GM19351 (cell line): ENCODE measurements around the gene CIB4.

Experiments used
- ATAC-seq: cut with Tn5 transposase; IDR thresholded peaks from one replicate; pipeline ENCODE4 v1.9.1; 2021; ENCODE audit warnings: mild to moderate bottlenecking, moderate library complexity; ENCODE audit not compliant: unreplicated experiment

Gene CIB4

DNA sequence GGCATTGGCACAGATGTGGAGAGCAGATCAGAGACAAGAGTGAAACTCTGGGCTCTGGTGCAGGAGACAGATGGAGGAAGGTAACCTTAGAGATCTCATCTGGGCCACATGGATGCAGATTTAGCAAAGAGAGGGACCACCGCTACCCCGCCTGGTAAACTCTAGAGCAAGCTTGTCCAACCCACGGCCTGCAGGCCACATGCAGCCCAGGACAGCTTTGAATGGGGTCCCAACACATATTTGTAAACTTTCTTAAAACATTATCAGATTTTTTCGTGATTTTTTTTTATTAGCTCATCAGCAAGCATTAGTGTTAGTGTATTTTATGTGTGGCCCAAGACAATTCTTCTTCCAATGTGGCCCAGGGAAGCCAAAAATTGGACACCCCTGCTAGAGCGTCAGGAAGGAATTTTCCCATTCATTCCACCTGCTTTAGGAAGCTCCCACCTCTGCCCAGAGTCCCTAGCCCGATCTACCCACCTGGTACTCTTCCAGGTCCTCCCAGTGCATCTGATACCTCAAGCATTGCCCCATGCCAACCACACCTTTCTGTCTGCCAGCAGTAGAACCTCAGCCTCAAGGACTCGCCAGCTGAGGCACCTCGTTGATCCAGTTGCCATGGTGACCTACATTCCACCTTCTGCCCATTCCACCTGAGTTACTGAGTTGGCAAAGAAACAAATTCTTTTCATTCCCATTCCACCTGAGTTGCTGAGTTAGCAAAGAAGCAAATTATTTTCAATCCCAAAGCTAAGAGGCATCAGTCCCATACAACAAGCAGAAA, at the start of gene CIB4:
Gene CIB4, minus strand, starts transcription at position 586 of the 784 bp plus-strand sequence. Its CDS starts 52 bp downstream, at position 534.
- no peak for ATAC-seq

DNA sequence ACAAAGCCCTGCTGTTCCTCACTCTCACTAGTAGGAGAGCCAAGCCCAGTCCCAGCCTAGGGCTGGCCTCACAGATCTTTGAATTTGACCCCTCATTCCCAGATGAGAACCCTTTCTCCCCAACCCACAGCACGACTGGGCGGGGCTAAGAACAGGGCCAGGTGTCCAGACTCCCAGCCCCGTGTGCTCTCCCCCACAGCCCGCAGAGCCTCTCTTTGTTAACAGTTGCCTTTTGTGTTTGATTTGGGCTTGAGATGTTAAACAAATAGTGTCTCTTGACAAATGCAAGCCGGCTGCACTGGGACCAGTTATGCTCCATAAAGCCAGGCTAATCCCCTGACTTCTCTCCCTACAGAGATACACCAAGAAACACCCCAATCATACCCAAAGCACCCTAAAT, 46.6 kb upstream of the CIB4 start:
- no peak for ATAC-seq

DNA sequence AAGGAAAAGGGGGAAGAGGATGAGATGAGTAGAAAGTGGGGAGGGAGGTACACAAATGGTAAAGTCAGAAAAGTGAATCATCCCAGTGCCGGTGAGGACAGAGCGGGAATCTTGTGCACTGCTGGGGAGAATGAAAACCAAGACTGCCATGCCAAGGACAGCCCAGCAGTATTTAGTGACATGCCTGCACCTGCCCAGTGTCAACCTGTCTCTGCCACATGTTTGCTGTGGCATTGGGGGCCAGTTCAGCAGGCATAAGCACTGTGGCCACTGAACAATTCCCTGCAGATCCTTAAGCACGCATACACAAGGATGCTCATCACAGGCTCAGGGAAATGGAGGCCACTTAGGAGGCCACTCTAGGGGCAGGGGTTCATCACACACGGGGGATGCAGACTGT, 46.2 kb upstream of the CIB4 start:
- no peak for ATAC-seq

DNA sequence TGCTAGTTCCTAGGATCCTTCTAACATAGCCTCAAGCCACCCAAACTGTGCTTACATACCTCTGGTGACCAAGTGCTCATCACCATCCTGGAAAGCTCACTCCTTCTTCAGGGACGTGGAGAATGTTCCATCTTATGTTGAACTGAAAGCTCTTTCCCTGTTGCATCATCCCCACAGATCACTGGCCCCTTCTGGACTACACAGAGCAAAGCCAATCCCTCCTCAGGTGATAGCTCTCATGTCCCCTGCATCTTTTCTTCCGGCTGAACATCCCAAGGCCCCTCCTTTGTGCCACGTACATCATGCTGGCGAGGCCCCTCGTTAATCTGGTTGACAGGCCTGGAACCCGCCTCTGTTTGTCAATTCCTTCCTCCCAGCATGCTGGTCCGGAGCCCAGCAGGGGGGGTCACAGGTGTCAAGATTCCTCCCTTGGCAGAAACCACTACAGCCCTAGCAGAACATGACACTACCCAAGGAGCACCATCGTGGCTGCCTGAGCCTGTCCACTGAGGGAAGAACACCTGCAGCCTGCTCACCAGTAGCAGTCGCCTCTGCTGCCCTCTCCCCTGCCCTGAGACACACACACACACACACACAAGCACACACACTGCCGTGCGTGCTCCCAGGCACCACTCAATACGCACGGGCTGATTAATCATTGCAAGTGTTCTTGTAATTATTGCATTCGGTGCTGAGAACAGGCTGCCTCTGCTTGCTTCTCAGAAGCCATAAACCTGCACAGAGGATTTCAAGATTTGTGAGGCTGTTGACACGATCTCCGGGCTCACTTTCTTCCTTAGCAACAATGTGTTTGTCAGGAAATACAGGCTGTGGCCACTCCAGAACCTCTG, 45.0 kb upstream of the CIB4 start:
- no peak for ATAC-seq

DNA sequence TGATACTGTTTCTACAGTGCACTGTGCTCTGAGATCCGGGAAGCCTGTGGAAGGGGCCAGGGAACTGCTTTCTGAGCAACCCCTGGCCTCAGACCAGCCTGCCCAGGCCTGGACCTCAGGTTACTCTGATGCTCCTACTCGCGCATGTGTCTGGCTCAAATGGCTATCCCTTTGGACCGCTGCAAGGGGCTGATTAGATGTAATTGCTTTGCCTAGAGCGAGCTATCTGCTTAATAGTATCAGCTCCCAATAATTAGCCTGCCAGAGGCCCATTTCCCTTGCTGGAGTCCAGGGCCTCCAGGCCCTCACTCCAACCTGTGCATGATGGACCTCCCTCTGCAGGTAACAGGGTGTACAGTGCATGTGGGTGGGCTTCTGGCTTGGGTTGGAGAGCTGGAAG, 44.2 kb upstream of the CIB4 start:
- ATAC-seq, result no peak

DNA sequence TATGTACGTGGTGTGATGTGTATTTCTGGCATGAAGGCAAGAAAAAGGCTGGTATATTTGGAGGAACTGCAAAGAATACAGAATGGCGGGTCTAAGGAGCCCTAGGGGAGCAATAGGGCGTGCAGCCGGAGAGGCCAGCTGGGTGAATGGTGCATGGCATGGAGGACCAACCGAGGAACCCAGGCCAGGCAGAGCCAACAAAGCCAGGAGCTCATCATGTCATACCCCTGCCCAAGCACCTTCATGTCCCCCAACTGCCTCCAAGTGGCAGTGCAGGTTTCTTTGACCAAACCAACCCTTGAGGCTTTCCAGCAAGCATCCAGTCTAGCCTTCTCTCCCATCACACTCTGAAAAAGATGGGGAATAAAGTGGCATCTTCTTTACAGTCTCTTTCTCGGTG, 42.4 kb upstream of the CIB4 start:
- no peak for ATAC-seq

DNA sequence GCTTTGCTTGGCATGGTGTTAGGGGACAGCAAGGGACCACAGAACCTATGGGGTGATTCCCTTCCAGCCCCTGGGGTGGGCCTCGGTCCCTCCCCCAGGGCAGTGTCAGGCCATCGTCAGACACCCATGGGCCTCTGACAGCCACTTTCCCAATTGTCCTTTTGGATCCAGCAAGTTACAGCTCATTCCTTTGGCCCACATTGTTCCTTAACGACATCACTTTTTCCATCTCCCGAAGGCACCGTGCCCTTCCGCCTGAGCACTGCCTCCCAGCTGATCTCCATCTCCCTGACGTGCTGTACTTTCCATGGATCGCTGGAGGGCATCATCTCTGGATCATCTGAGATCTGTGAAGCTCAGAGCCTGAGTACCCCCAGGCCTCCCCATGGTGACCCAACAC, 41.0 kb upstream of the CIB4 start:
- ATAC-seq, result no peak

DNA sequence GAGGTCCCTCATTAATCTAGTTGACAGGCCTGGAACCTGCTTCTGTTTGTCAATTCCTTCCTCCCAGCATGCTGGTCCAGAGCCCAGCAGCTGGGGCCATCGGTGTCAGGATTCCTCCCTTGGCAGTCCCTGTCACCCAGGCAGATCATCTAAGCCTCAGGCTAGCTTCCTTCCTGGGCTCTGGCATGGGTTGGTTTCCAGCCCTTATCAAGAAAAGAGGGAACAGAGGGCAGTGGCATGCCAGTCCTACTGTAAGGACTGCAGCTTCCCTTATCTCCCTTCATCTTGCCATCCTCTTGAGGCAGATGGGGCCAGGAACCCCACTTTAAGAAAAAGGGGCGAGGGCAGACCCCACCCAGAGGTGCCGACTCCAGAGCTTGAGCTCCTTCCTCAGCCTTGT, 40.5 kb upstream of the CIB4 start:
- no peak for ATAC-seq

DNA sequence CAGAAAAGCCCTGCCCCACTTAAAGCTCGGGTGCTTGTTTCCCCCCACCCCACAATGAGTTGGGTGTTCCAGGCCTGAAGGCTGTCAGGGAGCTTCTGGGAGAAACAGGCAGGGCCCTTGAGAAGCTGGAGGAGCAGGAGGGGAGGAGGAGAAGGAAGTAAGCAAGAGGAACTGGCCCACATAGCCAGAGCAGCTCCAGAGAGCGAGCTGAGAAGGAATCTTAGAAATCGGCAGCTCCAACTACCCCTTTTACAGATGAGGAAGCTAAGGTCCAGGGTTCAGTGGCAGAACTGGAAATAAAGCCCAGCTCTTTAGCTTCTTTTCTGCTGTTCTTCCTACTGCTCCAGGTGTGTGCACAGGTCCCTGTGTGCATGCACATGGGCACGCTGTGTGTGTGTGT, 38.7 kb upstream of the CIB4 start:
- ATAC-seq, result no peak

DNA sequence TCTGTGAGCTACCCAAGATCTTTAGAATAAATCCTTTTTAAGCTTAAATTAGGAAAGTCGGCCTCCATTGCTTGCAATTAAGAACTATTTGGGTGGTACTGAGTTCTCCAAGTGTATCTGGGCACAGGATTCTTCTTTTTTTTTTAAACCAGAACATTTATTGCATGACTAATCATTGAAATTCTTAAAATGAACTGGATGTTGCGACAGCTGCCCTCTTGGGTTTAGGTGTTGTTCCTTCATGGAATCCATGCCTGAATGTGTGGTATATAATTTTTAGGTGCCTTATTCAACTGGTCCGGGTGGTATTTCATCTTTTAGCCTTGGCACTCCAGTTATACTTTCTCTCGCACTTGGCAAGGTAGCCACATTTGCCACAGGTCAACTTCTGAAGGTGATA, 36.9 kb upstream of the CIB4 start:
- ATAC-seq, result no peak

DNA sequence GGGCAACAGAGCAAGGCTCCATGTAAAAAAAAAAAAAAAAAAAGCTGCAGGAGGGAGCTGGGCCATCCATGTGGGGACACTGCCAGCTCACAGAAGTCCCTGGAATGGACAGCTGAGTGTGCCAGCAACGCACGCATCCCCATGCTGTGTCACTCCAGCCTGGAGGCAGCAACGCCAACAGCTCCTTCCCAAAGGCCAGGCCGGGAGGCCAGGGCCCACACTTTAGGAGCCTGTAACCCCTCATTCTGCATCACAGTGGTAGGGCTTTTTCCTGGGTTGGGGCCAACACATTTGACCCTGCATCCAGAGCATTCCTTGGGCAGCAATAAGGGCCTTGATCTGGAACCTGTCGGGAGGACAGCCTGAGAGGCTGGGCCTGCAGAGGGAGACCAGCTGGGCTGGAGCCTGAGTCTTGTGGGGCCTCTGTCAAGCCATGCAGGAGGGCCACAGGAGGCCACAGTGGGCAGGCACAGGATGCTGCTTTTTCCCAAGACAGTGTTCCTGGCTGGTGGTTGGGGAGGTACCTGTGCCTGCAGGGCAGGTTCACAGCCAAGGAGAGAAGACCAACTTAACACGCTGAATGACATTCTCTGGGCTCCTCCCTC, 34.6 kb upstream of the CIB4 start:
- no peak for ATAC-seq

DNA sequence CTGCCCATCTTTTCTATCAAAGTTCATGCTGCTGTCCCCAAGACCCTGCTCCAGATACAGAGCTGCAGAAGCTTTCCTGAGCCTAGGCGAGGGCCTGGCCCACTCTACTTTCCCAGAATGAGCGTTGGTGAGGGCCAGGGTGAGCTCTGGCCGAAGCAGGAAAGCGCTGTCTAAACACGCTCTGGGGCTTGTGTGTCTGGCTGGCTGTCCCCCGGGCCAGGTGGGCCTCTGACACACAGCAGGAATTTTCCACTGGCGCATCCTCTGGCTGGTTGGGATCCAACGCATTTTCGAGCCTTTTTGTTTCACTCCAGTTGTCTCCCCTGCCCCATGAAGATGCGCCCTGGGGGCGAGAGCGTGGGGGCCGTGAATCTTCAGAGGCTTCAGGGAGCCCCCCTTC, 33.6 kb upstream of the CIB4 start:
- no peak for ATAC-seq

DNA sequence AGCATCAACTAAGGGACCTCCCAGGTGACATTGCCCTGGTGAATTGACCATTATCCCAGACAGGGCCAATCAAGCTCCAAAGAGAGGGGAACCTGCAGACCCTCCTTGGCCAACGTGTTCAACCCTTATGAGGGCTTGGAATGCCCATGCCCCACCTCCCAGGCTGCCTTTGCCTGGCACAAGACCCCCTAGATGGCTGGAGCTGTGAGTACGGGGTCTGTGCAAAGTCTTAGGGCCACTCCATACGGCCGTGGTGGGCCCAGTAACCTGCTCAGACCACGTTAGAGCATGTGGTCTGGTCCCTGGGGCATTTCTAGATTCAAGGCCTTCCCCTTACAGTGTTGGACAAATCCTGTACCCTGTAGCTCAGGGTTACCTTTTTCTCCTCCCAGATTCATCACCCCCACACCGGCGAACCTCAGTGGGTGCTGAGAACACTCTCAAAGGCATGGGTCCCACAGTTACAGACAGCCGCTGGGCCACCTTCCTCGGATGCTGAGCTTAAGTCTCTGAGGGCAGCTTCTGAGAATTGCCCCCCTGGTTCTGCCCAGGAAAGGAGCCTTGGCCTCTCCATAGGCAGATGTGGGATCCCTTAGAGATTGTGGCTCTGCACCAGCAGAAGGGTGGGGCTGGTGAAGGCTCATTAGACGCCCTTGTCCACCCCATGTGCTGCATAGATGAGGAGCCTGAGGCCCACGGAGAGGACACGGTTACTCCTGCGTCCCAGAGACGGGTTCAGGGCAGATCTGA, 33.0 kb upstream of the CIB4 start:
- no peak for ATAC-seq

DNA sequence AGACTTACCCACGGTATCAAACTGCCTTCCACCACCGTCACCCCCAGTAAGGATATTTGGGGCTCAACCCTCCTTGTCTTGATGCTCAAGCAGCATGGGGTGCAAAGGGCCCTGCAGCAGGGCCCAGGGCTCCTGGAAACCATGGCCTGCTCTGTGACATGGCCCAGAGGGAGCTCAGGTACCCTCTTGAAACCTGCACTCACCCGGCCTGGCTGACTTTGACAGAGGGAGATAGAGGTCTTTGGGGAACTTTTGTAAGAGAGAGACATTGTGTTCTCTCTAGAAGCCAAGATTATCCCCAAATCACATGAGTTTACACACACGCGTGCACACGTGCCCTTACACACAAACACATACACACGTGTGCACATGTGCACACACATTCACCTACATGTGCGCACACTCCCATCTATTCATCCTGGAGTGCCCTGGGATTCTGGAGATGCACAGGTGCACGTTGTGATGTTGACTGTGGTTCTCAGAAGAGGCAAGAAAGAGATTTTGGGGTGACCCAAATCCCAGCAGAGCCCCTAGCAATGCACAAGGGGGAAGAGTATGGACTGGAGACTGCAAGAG, 31.7 kb upstream of the CIB4 start:
- no peak for ATAC-seq

DNA sequence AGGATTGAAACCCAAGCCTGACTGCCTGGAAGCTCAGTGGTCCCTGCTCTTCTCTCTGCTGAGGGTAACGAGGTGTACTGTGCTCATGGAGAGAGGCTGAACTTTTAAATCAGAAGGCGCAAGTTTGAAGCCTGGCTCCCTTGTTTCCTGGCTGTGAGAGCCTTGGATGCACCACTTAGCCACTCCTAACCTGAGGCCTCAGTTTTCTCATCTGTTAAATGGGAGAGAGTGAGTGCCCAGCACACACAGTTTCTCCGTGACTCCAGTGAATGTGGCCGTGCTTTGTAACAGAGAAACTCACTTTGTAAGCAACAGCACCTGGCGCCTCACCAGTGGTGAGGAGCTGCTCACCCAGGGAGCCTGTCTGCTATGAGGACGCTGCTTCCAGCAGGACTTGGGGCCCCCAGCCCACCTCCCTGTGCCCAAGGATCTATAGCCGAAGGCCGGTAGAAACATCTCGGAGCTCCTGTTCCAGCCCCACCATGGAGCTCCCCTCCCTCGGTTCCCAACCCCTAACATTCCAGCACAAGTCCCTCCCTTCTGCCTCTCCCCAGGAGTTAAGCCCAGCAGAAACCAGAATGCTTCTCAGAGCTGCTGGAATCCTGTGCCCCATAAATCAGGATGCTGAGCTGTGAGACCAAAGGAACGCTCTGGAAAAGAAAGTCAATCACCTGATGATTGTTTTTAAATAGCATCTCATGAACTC, 31.1 kb upstream of the CIB4 start:
- ATAC-seq, result no peak

DNA sequence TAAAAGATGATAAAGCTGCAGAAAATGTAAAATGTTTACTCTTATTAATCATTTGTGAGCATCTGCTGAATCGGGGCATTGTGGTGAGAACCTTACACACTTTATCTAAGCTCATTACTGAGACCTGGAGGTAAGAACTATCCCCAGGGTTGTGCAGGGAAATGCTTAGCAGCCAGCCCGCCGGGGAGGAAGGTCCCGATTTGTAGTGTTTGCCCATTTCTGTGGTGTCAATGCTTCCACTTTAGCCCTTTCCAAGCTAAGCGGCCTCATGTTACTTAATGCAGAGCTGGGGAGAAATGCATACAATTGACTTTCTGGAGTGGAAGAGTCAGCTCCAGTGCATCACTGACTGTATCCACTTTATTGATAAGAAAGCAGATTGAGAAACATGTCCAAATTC, 30.5 kb upstream of the CIB4 start:
- ATAC-seq, result no peak

DNA sequence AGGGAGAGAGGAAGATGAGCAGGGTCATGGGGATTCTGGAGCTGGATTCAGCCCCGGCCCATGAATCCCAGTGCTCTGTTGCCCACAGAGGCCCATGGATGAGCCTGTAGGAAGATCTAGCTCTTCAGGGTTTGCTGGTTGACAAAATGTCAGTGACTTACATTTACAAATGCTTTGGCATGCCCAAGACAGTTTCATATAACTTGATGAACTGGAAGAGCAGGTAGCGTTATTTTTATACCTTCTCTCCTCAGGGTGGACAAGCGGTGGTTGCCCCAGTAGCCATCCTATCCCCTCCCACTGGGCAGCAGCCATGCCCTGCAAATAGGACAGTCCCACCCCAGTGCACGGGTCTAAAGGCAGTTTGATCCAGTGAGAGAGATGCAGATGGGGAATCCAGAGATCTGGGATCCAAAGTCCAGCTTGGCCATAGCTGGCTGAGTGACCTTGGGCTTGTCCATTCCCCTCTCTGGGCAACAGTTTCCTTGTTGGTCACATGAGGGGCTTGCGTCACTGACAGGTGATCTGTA, 29.8 kb upstream of the CIB4 start:
- ATAC-seq, result no peak

DNA sequence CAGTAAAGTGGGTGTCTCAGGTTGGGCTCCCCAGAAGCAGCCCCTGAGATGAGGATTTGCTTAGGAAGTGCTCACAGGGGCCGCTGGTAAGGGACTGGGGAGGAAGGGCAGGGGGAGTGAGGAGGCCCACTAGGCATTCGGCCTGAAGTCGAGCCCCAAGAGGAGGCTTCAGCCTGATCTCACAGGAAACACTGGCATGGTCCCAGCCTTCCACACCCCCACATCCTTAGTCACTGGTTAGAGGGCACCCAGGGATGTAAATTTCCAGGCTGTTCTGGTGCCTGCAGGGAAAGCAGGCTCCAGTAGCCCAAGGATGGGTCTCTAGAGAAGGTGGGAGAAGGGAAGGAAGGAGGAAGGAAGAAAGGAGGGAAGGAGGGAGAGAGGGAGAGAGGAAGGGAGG, 29.0 kb upstream of the CIB4 start:
- no peak for ATAC-seq

DNA sequence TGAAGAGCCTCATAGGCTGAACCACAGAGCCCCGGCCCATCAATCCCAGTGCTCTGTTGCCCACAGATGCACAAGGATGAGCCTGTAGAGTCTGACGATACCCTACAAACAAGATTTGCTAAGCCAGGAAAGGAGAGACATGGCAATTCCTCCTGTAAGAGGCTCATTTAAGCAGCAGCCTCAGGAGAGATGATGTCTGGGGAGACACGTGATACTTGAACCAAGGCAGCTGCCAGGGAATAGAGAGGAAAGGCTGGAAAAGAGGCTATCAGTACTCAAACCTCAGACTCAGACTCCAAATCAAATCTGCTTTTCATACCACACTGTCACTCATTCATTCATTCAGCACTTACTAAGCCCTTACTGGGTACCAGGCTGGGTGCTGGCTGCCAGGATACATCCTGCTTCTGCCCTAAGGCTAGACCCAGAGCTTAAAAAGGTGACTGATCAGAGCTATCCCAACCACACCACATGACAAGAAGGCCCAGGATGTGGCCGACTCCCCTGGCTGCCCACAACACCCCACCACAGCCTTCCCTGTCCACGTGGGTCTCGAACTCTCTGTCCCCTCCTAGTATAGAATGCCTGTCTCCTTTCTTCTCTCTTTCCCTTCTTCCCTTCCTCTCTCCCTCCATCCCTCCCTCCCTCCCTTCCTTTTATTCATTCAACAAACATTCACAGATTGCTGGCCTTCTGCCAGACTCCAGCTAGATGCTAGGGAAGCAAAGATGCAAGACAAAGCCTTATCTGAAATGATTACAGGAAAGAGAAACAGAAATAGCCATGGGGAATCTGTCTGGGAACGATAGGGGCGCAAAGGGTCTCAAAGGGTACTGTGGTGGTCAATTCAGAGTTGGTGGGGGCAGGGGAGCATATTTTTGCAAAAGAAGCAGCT, 27.9 kb upstream of the CIB4 start:
- ATAC-seq, result no peak
